WERI-Rb-1 (cell line): Measurements from ENCODE around the gene DRC3.

ENCODE experiments used
- DNase-seq: peaks from one replicate; pipeline ENCODE4 v3.0.0-alpha.2; 2020
- H3K27ac ChIP-seq: fragments of 250-450 bp; sonication (Bioruptor Pico); 2 replicates; pipeline ENCODE4 v1.5.1; 2020; ENCODE audit warnings: mild to moderate bottlenecking, moderate library complexity
- H3K27me3 ChIP-seq: fragments of 250-450 bp; sonication (Bioruptor Pico); 2 replicates; pipeline ENCODE4 v1.5.1; 2021; ENCODE audit warnings: mild to moderate bottlenecking, low read depth, moderate library complexity; ENCODE audit not compliant: insufficient read depth, severe bottlenecking
- H3K36me3 ChIP-seq: fragments of 250-450 bp; sonication (Bioruptor Pico); 2 replicates; pipeline ENCODE4 v1.5.1; 2020; ENCODE audit warnings: mild to moderate bottlenecking, moderate library complexity
- H3K4me3 ChIP-seq: 2 replicates; pipeline ENCODE4 v1.5.1; 2011; ENCODE audit warnings: low read depth, mild to moderate bottlenecking, control low read depth, low read length
- H3K9me3 ChIP-seq: fragments of 250-450 bp; sonication (Bioruptor Pico); 2 replicates; pipeline ENCODE4 v1.5.1; 2021; ENCODE audit warnings: mild to moderate bottlenecking, moderate library complexity; ENCODE audit not compliant: severe bottlenecking
- TF ChIP-seq, protein P1 (sequence below): IDR thresholded peaks from 2 replicates; pipeline ENCODE4 v1.5.1; 2011; ENCODE audit warnings: low read depth, mild to moderate bottlenecking, control low read depth, inconsistent platforms, low read length

Gene DRC3

DNA sequence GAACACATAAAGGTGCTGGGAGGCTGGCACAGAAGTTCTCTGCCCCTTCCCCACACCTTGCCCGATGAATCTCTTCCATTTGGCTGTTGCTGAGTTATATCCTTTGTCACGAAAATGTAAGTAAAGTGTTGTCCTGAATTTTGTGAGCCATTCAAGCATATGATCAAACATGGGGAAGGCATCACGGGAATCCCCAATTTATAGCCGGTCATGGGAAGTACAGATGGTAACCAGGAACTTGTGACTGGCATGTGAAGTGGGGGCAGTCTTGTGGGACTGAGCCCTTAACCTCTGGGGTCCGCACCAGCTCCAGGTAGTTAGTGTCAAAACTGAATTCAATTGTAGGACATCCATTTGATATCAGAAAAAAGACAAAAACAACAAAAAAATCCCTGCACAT, 13.7 kb upstream of the DRC3 start:
- H3K27ac ChIP-seq = no peak overlapping the region
- peaks cover 4% of the 10 kb centered on the region; the same call in 1 of the 2 replicates for H3K36me3 ChIP-seq
- H3K4me3 ChIP-seq = no peak overlapping the region
- no peak for DNase-seq
- TF ChIP-seq, protein P1, sequence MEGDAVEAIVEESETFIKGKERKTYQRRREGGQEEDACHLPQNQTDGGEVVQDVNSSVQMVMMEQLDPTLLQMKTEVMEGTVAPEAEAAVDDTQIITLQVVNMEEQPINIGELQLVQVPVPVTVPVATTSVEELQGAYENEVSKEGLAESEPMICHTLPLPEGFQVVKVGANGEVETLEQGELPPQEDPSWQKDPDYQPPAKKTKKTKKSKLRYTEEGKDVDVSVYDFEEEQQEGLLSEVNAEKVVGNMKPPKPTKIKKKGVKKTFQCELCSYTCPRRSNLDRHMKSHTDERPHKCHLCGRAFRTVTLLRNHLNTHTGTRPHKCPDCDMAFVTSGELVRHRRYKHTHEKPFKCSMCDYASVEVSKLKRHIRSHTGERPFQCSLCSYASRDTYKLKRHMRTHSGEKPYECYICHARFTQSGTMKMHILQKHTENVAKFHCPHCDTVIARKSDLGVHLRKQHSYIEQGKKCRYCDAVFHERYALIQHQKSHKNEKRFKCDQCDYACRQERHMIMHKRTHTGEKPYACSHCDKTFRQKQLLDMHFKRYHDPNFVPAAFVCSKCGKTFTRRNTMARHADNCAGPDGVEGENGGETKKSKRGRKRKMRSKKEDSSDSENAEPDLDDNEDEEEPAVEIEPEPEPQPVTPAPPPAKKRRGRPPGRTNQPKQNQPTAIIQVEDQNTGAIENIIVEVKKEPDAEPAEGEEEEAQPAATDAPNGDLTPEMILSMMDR = no peak
- H3K27me3 ChIP-seq = no peaks in the 10 kb centered on the region
- H3K9me3 ChIP-seq = peaks cover 3% of the 10 kb centered on the region

DNA sequence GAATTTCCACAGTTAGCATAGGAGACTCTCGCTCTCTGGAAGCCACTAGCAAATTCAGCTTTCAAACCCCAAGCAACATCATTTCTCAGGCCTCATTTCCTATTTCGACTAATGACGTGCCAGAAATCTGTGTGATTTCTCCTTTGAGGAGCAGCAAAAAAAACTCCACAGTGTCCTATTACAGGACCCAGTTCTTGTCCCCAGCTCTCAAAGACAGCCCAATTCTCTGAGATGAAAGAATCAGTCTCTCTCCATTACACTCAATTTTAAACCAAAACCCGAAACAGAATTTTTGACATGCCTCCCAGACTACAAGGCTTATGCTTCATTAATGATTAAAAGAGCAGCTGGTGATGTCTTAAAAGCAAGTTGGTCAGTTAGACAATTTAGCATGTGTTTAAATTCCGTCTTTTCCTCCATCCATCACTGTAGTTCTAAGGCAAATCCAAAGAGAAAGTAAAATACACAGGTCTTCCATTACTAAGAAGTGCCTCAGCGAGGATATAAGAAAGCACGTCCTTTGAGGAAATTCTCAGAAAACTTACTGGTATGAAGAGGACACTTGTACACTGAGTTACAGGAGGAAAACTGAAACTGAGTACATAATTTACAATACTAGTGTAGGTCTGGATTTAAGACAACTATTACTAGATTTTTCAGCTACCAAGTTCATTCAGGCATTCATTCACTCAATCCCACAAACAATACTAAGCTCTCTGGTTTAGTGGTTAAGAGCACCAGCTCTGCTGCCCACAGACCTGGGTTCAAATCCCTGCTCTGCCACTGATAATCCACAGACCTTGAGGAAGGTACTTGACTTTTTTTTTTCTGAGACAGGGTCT, 12.9 kb upstream of the DRC3 start:
- Histone ChIP-seq H3K36me3 (peaks cover 4% of the 10 kb centered on the region; the same call in 1 of the 2 replicates), H3K4me3 (no peak overlapping the region), H3K9me3 (peaks cover 3% of the 10 kb centered on the region), H3K27me3 (no peaks in the 10 kb centered on the region), H3K27ac (no peak overlapping the region)
- DNase-seq = no peak
- TF ChIP-seq, protein P1 = no peak

DNA sequence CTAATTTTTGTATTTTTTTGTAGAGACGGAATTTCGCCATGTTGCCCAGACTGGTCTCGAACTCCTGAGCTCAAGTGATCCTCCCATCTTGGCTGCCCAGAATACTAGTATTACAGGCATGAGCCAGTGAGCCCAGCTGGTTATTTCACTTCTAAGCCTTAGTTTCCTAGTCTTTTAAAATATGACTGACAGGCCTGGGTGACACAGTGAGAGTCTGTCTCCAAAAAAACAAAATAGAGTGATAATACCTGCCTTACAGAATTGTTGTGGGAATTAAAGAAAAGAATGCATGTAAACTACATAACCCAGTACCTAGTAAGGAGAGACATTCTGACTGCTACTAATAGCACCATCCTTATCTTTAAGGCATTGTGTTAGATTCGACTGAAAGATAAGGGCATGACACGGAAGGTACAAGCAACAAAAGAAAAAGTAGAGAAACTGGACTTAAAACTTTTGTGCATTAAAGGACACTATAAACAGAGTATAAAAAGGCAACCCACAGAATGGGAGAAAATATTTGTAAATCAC, 12.1 kb upstream of the DRC3 start:
- Histone ChIP-seq H3K4me3 (no peak overlapping the region), H3K36me3 (peaks cover 2% of the 10 kb centered on the region; the same call in 1 of the 2 replicates), H3K27me3 (no peaks in the 10 kb centered on the region), H3K27ac (no peak overlapping the region), H3K9me3 (peaks cover 3% of the 10 kb centered on the region)
- DNase-seq = no peak
- TF ChIP-seq, protein P1 = no peak

DNA sequence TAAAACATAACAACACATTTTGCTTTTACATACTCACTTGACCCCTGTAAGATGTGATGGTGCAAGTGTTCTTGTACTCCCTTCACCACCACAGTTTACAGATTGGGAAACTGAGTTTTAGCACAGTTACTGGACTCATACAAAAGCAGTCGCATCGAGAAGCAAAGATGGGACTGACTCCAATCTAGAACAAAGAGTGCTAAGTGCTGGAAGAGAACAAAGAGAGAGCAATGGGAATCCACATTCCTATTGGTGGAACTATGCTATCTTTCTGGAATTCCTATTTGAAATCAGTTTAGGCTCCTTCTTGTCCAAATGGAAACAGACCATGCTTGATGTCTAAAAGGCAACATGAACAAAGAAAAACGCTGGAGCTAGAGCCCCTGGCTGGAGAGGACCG, 9.6 kb upstream of the DRC3 start:
- H3K4me3 ChIP-seq = no peak overlapping the region
- DNase-seq = no peak
- no peaks in the 10 kb centered on the region for H3K9me3 ChIP-seq

DNA sequence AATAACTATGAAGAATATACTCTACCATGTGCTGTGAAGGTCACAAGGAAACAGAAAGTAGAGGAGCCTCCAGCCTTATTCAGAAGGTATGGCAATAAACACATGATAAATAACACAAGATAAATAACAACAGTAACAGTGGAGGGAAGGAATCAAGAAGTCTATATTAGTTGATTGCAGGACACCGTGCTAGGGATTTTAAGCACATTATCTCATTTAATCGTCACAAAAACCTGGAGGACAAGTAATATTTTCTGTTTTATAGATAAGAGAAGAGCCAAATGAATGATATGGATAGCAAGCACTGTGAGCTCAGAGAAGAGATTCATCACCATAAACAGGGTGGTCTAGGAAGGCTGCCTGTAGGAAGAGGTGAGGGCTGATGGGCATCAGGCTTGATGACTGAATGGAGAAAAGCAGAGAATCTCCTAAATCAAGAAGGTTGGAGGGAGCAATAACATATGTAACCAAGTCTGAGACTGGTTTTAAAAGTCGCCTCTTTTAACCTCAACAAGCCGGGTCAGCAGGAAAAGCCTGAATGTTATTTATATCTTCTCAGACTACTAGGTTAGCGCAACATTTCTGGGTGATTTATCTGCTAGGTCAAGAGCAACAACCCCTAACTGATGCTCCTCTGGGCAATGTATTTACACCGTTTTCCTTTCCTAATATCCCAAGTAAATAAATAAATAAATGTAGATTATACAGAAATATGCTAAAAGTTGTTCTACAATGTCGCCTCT, 8.8 kb upstream of the DRC3 start:
- Histone ChIP-seq H3K27me3 (no peaks in the 10 kb centered on the region), H3K36me3 (no peaks in the 10 kb centered on the region), H3K27ac (no peak overlapping the region), H3K9me3 (no peaks in the 10 kb centered on the region), H3K4me3 (no peak overlapping the region)
- TF ChIP-seq, protein P1 = no peak
- DNase-seq = no peak

More for the DNA sequence above, 9.6 kb upstream of the DRC3 start:
- Histone ChIP-seq H3K36me3 (no peaks in the 10 kb centered on the region), H3K27me3 (no peaks in the 10 kb centered on the region), H3K27ac (no peak overlapping the region)
- TF ChIP-seq, protein P1 = no peak
